NCI-H446 (cell line): ENCODE measurements around the gene NEMF.
A peak's percentile ranks its signal among the peaks of the same experiment; 100 is the strongest.
"Not testable (repeated sequence)": the region's sequence is repeated elsewhere in the genome, so short reads cannot be mapped to it uniquely, and the experiment has no call there.

ENCODE experiments used
- DNase-seq, 2 experiments: peaks; one replicate each; lab custom pipeline; 2025; lab: John Stamatoyannopoulos, UW

The NEMF gene

GRCh38 chr14:49876563-49877127 lies 24.1 kb upstream of the NEMF start:
- DNase-seq = no peak

GRCh38 chr14:49875640-49876198 lies 23.1 kb upstream of the NEMF start:
- no peak for DNase-seq

- DNase-seq = not testable (repeated sequence)
These were observed 21.0 kb upstream of the NEMF start for GRCh38 chr14:49873548-49873947.

GRCh38 chr14:49870908-49871307 lies 18.3 kb upstream of the NEMF start:
- DNase-seq = no peak

- DNase-seq = no peak
These were observed 16.1 kb upstream of the NEMF start for GRCh38 chr14:49868720-49869114.

- DNase-seq = peak; percentile 58 to 93
These were observed 15.5 kb upstream of the NEMF start for GRCh38 chr14:49867831-49868719.

- DNase-seq = peak; percentile 36 to 74
These were observed 12.9 kb upstream of the NEMF start for GRCh38 chr14:49865431-49865859.

- peak in 1 of 2 experiments; percentile 6 for DNase-seq
These were observed 11.1 kb upstream of the NEMF start for GRCh38 chr14:49863487-49864281.

- peak; percentile 84 to 89 for DNase-seq
These were observed 9.6 kb upstream of the NEMF start for GRCh38 chr14:49862089-49862673.

- DNase-seq = peak; percentile 66 to 76
These were observed 9.1 kb upstream of the NEMF start for GRCh38 chr14:49861699-49862088.

GRCh38 chr14:49860988-49861698 lies 8.6 kb upstream of the NEMF start:
- peak in 1 of 2 experiments; percentile 15 for DNase-seq

GRCh38 chr14:49858383-49858782 lies 5.8 kb upstream of the NEMF start:
- DNase-seq = no peak

GRCh38 chr14:49857427-49858003 lies 4.9 kb upstream of the NEMF start:
- DNase-seq = no peak

- peak; percentile 36 to 60 for DNase-seq
These were observed 1.2 kb upstream of the NEMF start for GRCh38 chr14:49853572-49854375.

GRCh38 chr14:49853158-49853477 lies 530 bp upstream of the NEMF start:
- DNase-seq = no peak

- DNase-seq = no peak
These were observed 775 bp downstream of the NEMF start for GRCh38 chr14:49851813-49852212.

GRCh38 chr14:49849213-49849847 lies 3.3 kb downstream of the NEMF start:
- DNase-seq = no peak

GRCh38 chr14:49828640-49829039 lies 23.9 kb downstream of the NEMF start:
- no peak for DNase-seq

GRCh38 chr14:49820176-49820575 lies 32.4 kb downstream of the NEMF start:
- no peak for DNase-seq

- DNase-seq = no peak
These were observed 35.7 kb downstream of the NEMF start for GRCh38 chr14:49816844-49817243.
